ES-I3 (cell line): ENCODE measurements around the gene SFMBT2.
"Not testable (repeated sequence)": the region's sequence is repeated elsewhere in the genome, so short reads cannot be mapped to it uniquely, and the experiment has no call there.

Experiments
- H3K36me3 ChIP-seq: 2 replicates; pipeline ENCODE4 v1.6.1; 2013; ENCODE audit warnings: mild to moderate bottlenecking, low read length, control low read depth, moderate library complexity; ENCODE audit not compliant: insufficient read depth
- H3K4me1 ChIP-seq: 2 replicates; pipeline ENCODE4 v1.6.1; 2013; ENCODE audit warnings: mild to moderate bottlenecking, control low read depth, low read length; ENCODE audit not compliant: insufficient read depth
- H3K9ac ChIP-seq: 2 replicates; pipeline ENCODE4 v1.6.1; 2013; ENCODE audit warnings: low read depth, mild to moderate bottlenecking, low read length, moderate library complexity
- H3K9me3 ChIP-seq: 2 replicates; pipeline ENCODE4 v1.6.1; 2013; ENCODE audit warnings: mild to moderate bottlenecking, low read length, moderate library complexity; ENCODE audit not compliant: control insufficient read depth, insufficient read depth

The SFMBT2 gene

GRCh38 chr10:7184116-7184515 is 226.7 kb downstream of the SFMBT2 start:
- not testable (repeated sequence) for H3K4me1 ChIP-seq, H3K36me3 ChIP-seq, H3K9ac ChIP-seq

GRCh38 chr10:7182327-7182726 is 228.5 kb downstream of the SFMBT2 start:
- not testable (repeated sequence) for H3K9ac ChIP-seq, H3K9me3 ChIP-seq, H3K4me1 ChIP-seq, H3K36me3 ChIP-seq

More at GRCh38 chr10:7184116-7184515, 226.7 kb downstream of the SFMBT2 start:
- not testable (repeated sequence) for H3K9me3 ChIP-seq

GRCh38 chr10:7181420-7181819 is 229.4 kb downstream of the SFMBT2 start:
- Histone ChIP-seq H3K4me1 (no peaks in the 10 kb centered on the region), H3K36me3 (no peaks in the 10 kb centered on the region), H3K9ac (no peak overlapping the region), H3K9me3 (0 out of 2 replicates have a peak, but pooled peaks cover 2% of the 10 kb centered on the region)

- Histone ChIP-seq H3K9ac (no peak overlapping the region), H3K9me3 (no peaks in the 10 kb centered on the region; the same call in 1 of the 2 replicates), H3K4me1 (no peaks in the 10 kb centered on the region), H3K36me3 (no peaks in the 10 kb centered on the region)
These were observed 231.3 kb downstream of the SFMBT2 start for GRCh38 chr10:7179536-7179935.

GRCh38 chr10:7173948-7174347 is 236.9 kb downstream of the SFMBT2 start:
- Histone ChIP-seq H3K9me3 (no peaks in the 10 kb centered on the region; the same call in 1 of the 2 replicates), H3K36me3 (no peaks in the 10 kb centered on the region), H3K9ac (no peak overlapping the region), H3K4me1 (no peaks in the 10 kb centered on the region)

GRCh38 chr10:7171825-7172224 is 239.0 kb downstream of the SFMBT2 start:
- Histone ChIP-seq H3K36me3 (no peaks in the 10 kb centered on the region), H3K9ac (no peak overlapping the region), H3K4me1 (no peaks in the 10 kb centered on the region), H3K9me3 (no peaks in the 10 kb centered on the region; the same call in 1 of the 2 replicates)

GRCh38 chr10:7170626-7171322 is 240.1 kb downstream of the SFMBT2 start:
- Histone ChIP-seq H3K9me3 (no peaks in the 10 kb centered on the region), H3K36me3 (no peaks in the 10 kb centered on the region), H3K4me1 (no peaks in the 10 kb centered on the region), H3K9ac (no peak overlapping the region)

- no peaks in the 10 kb centered on the region for H3K36me3 ChIP-seq
- no peaks in the 10 kb centered on the region for H3K4me1 ChIP-seq
- no peak overlapping the region for H3K9ac ChIP-seq
- no peaks in the 10 kb centered on the region for H3K9me3 ChIP-seq
These were observed 242.4 kb downstream of the SFMBT2 start for GRCh38 chr10:7168414-7168813.

GRCh38 chr10:7165500-7166177 is 245.2 kb downstream of the SFMBT2 start:
- H3K4me1 ChIP-seq: no peaks in the 10 kb centered on the region
- H3K9me3 ChIP-seq: no peaks in the 10 kb centered on the region
- H3K36me3 ChIP-seq: no peaks in the 10 kb centered on the region

GRCh38 chr10:7164955-7165354 is 245.9 kb downstream of the SFMBT2 start:
- Histone ChIP-seq H3K9ac (no peak overlapping the region), H3K36me3 (no peaks in the 10 kb centered on the region), H3K9me3 (no peaks in the 10 kb centered on the region), H3K4me1 (no peaks in the 10 kb centered on the region)

More at GRCh38 chr10:7165500-7166177, 245.2 kb downstream of the SFMBT2 start:
- no peak overlapping the region for H3K9ac ChIP-seq

- H3K9me3 ChIP-seq: no peaks in the 10 kb centered on the region
- H3K9ac ChIP-seq: no peak overlapping the region
- no peaks in the 10 kb centered on the region for H3K4me1 ChIP-seq
- no peaks in the 10 kb centered on the region for H3K36me3 ChIP-seq
These were observed 248.5 kb downstream of the SFMBT2 start for GRCh38 chr10:7162331-7162730.

GRCh38 chr10:7161484-7162250 is 249.2 kb downstream of the SFMBT2 start:
- H3K4me1 ChIP-seq: no peaks in the 10 kb centered on the region
- no peak overlapping the region for H3K9ac ChIP-seq
- H3K36me3 ChIP-seq: no peaks in the 10 kb centered on the region
- H3K9me3 ChIP-seq: no peaks in the 10 kb centered on the region

GRCh38 chr10:7159928-7160327 is 250.9 kb downstream of the SFMBT2 start:
- Histone ChIP-seq H3K9me3 (no peaks in the 10 kb centered on the region), H3K36me3 (no peaks in the 10 kb centered on the region), H3K4me1 (no peaks in the 10 kb centered on the region), H3K9ac (no peak overlapping the region)

GRCh38 chr10:7159517-7159916 is 251.3 kb downstream of the SFMBT2 start:
- Histone ChIP-seq H3K36me3 (no peaks in the 10 kb centered on the region), H3K9ac (no peak overlapping the region), H3K9me3 (no peaks in the 10 kb centered on the region), H3K4me1 (no peaks in the 10 kb centered on the region)
